HCT116 (cell line): ENCODE measurements around the gene LRRC66.

Experiments used
- CEBPB ChIP-seq: IDR thresholded peaks from 2 replicates; pipeline ENCODE4 v1.6.1; 2012; ENCODE audit warnings: low read depth
- CTCF ChIP-seq, 3 experiments: fragments of 200-600 bp in 1 of 3; sonication (generic) in 1 of 3; IDR thresholded peaks in 2 of 3; conservative IDR thresholded peaks in 1 of 3; 2 replicates each; pipeline ENCODE4 v1.5.1; 2012 to 2017; ENCODE audit warnings: low read depth in 2 of 3, low read length in 2 of 3, antibody characterized with exemption in 1 of 3, borderline replicate concordance in 1 of 3, control low read depth in 1 of 3, mild to moderate bottlenecking in 1 of 3, mixed read lengths in 1 of 3, mixed run types in 1 of 3, moderate library complexity in 1 of 3; ENCODE audit not compliant: insufficient read depth in 1 of 3
- EGR1 ChIP-seq: IDR thresholded peaks from 2 replicates; pipeline ENCODE4 v1.6.1; 2012; ENCODE audit warnings: low read depth
- ELF1 ChIP-seq: IDR thresholded peaks from 2 replicates; pipeline ENCODE4 v1.6.1; 2012; ENCODE audit warnings: low read depth, borderline replicate concordance
- EZH2 ChIP-seq: fragments of 200-600 bp; sonication (generic); IDR thresholded peaks from 2 replicates; pipeline ENCODE4 v1.6.1; 2017; ENCODE audit warnings: antibody characterized with exemption, mixed run types
- POLR2A ChIP-seq: IDR thresholded peaks from 2 replicates; pipeline ENCODE4 v1.7.0; 2011; ENCODE audit warnings: borderline replicate concordance; ENCODE audit not compliant: insufficient read depth, insufficient read length; ENCODE audit errors: extremely low read depth
- POLR2AphosphoS5 ChIP-seq: IDR thresholded peaks from 2 replicates; pipeline ENCODE4 v1.6.1; 2011; ENCODE audit warnings: mild to moderate bottlenecking, low read depth, low read length, moderate library complexity
- SIN3A ChIP-seq: IDR thresholded peaks from 2 replicates; pipeline ENCODE4 v1.6.1; 2012; ENCODE audit warnings: low read depth
- SRF ChIP-seq: IDR thresholded peaks from 2 replicates; pipeline ENCODE4 v1.6.1; 2012; ENCODE audit warnings: low read depth
- YY1 ChIP-seq: IDR thresholded peaks from 2 replicates; pipeline ENCODE4 v1.6.1; 2011; ENCODE audit warnings: low read length, low read depth, moderate library complexity, mild to moderate bottlenecking; ENCODE audit not compliant: insufficient replicate concordance; ENCODE audit errors: extremely low read depth
- ZNF274 ChIP-seq: fragments of 200-500 bp; sonication (Bioruptor generic); IDR thresholded peaks from 2 replicates; pipeline ENCODE4 v1.6.1; 2014; ENCODE audit warnings: mild to moderate bottlenecking, low read depth, low read length, inconsistent platforms
- TF ChIP-seq, protein P1 (sequence below): IDR thresholded peaks from 2 replicates; pipeline ENCODE4 v1.6.1; 2012; ENCODE audit warnings: low read depth
- TF ChIP-seq, protein P2 (sequence below): IDR thresholded peaks from 2 replicates; pipeline ENCODE4 v1.6.1; 2012

GRCh38 chr4:51960486-51960885, 59.7 kb downstream of the LRRC66 start:
- TF ChIP-seq POLR2AphosphoS5 (no peak), CTCF (IDR thresholded peaks at IDR 0.05 in 2 of 3, conservative IDR thresholded peaks at IDR 0.05 in 1 of 3; ENCODE audit: borderline replicate concordance in 1 of 3, insufficient read depth in 1 of 3, low read depth in 2 of 3, low read length in 2 of 3) (no peak), YY1 (no peak), EZH2 (no peak), POLR2A (no peak), ELF1 (no peak), EGR1 (no peak), SIN3A (no peak), SRF (no peak), CEBPB (no peak), ZNF274 (no peak)
- TF ChIP-seq, protein P1, sequence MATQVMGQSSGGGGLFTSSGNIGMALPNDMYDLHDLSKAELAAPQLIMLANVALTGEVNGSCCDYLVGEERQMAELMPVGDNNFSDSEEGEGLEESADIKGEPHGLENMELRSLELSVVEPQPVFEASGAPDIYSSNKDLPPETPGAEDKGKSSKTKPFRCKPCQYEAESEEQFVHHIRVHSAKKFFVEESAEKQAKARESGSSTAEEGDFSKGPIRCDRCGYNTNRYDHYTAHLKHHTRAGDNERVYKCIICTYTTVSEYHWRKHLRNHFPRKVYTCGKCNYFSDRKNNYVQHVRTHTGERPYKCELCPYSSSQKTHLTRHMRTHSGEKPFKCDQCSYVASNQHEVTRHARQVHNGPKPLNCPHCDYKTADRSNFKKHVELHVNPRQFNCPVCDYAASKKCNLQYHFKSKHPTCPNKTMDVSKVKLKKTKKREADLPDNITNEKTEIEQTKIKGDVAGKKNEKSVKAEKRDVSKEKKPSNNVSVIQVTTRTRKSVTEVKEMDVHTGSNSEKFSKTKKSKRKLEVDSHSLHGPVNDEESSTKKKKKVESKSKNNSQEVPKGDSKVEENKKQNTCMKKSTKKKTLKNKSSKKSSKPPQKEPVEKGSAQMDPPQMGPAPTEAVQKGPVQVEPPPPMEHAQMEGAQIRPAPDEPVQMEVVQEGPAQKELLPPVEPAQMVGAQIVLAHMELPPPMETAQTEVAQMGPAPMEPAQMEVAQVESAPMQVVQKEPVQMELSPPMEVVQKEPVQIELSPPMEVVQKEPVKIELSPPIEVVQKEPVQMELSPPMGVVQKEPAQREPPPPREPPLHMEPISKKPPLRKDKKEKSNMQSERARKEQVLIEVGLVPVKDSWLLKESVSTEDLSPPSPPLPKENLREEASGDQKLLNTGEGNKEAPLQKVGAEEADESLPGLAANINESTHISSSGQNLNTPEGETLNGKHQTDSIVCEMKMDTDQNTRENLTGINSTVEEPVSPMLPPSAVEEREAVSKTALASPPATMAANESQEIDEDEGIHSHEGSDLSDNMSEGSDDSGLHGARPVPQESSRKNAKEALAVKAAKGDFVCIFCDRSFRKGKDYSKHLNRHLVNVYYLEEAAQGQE, result no peak
- TF ChIP-seq, protein P2, sequence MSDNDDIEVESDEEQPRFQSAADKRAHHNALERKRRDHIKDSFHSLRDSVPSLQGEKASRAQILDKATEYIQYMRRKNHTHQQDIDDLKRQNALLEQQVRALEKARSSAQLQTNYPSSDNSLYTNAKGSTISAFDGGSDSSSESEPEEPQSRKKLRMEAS, result no peak
